Measurements from ENCODE around the gene PTPRJ. TPM values are rescaled to one million over a fixed set of nuclear protein-coding genes. Genes with fewer than 3 reads are reported as not detected.

Gene PTPRJ
- total RNA-seq, 1 donor from 2014 or later: 22.9 TPM

GRCh38 chr11:48170241-48171233, 190.2 kb downstream of the PTPRJ start:
- Histone ChIP-seq H3K4me1 (ENCODE audit: insufficient read depth, low read length) (peaks cover 18% of the 10 kb centered on the region), H3K27me3 (ENCODE audit: insufficient read depth, low read length) (no peaks in the 10 kb centered on the region), H3K9ac (ENCODE audit: low read length) (no peak overlapping the region), H3K4me3 (ENCODE audit: insufficient read depth, low read depth, low read length) (no peak overlapping the region), H3K36me3 (ENCODE audit: insufficient read depth, low read length) (no peaks in the 10 kb centered on the region), H3K4me2 (ENCODE audit: low read length) (peak overlapping the region; percentile 60), H3K27ac (ENCODE audit: low read depth, low read length) (peak overlapping the region; percentile 47), H3K79me2 (ENCODE audit: insufficient read depth, low read length) (no peaks in the 10 kb centered on the region), H4K20me1 (ENCODE audit: insufficient read depth, low read length) (no peaks in the 10 kb centered on the region), H3K9me3 (ENCODE audit: insufficient read depth, low read depth, low read length) (no peaks in the 10 kb centered on the region), H2AFZ (ENCODE audit: low read depth, low read length) (no peak overlapping the region)
- no peak overlapping the region for H3K27ac Mint-ChIP-seq (ENCODE audit: unreplicated experiment)
- H3K9me3 Mint-ChIP-seq (ENCODE audit: unreplicated experiment): no peaks in the 10 kb centered on the region
- H3K4me3 Mint-ChIP-seq (ENCODE audit: unreplicated experiment): no peak overlapping the region
- FAIRE-seq (no peak), DNase-seq (ENCODE audit: low read depth) (peak; percentile 38)
- no peak for TF ChIP-seq CTCF (IDR thresholded peaks at IDR 0.05; ENCODE audit: insufficient read depth, low read depth, low read length)
- no peak for TF ChIP-seq EZH2 (IDR thresholded peaks at IDR 0.05; ENCODE audit: insufficient read depth, low read length)
- H3K36me3 Mint-ChIP-seq (ENCODE audit: low read depth, unreplicated experiment): peaks cover 7% of the 10 kb centered on the region
- peaks cover 2% of the 10 kb centered on the region for H3K4me1 Mint-ChIP-seq (ENCODE audit: low read depth, unreplicated experiment)
- H3K27me3 Mint-ChIP-seq (ENCODE audit: low read depth, unreplicated experiment): no peaks in the 10 kb centered on the region

- no peaks in the 10 kb centered on the region for H4K20me1 ChIP-seq (ENCODE audit: insufficient read depth, low read length)
- no peak overlapping the region for H3K27ac Mint-ChIP-seq (ENCODE audit: unreplicated experiment)
- DNase-seq (ENCODE audit: low read depth): peak; percentile 43
- no peaks in the 10 kb centered on the region for H3K79me2 ChIP-seq (ENCODE audit: insufficient read depth, low read length)
- H3K27me3 ChIP-seq (ENCODE audit: insufficient read depth, low read length): no peaks in the 10 kb centered on the region
- no peak overlapping the region for H3K4me2 ChIP-seq (ENCODE audit: low read length)
- no peak overlapping the region for H3K4me3 ChIP-seq (ENCODE audit: insufficient read depth, low read depth, low read length)
- H3K9me3 Mint-ChIP-seq (ENCODE audit: unreplicated experiment): no peaks in the 10 kb centered on the region
- peaks cover 2% of the 10 kb centered on the region for H3K4me1 Mint-ChIP-seq (ENCODE audit: low read depth, unreplicated experiment)
- H3K27me3 Mint-ChIP-seq (ENCODE audit: low read depth, unreplicated experiment): no peaks in the 10 kb centered on the region
- H2AFZ ChIP-seq (ENCODE audit: low read depth, low read length): no peak overlapping the region
- TF ChIP-seq CTCF (IDR thresholded peaks at IDR 0.05; ENCODE audit: insufficient read depth, low read depth, low read length) (peak; percentile 89), EZH2 (IDR thresholded peaks at IDR 0.05; ENCODE audit: insufficient read depth, low read length) (no peak)
- H3K4me1 ChIP-seq (ENCODE audit: insufficient read depth, low read length): peaks cover 15% of the 10 kb centered on the region
- no peak for FAIRE-seq
- no peak overlapping the region for H3K4me3 Mint-ChIP-seq (ENCODE audit: unreplicated experiment)
- H3K27ac ChIP-seq (ENCODE audit: low read depth, low read length): no peak overlapping the region
- no peak overlapping the region for H3K9ac ChIP-seq (ENCODE audit: low read length)
- no peaks in the 10 kb centered on the region for H3K36me3 ChIP-seq (ENCODE audit: insufficient read depth, low read length)
- no peaks in the 10 kb centered on the region for H3K36me3 Mint-ChIP-seq (ENCODE audit: low read depth, unreplicated experiment)
- no peaks in the 10 kb centered on the region for H3K9me3 ChIP-seq (ENCODE audit: insufficient read depth, low read depth, low read length)
Measured at GRCh38 chr11:48172818-48173609, 192.7 kb downstream of the PTPRJ start.

All from astrocyte (in vitro differentiated cells and primary cell).